ENCODE measurements around the gene UGDH.
"Not testable (repeated sequence)": the region's sequence is repeated elsewhere in the genome, so short reads cannot be mapped to it uniquely, and the experiment has no call there.

DNA sequence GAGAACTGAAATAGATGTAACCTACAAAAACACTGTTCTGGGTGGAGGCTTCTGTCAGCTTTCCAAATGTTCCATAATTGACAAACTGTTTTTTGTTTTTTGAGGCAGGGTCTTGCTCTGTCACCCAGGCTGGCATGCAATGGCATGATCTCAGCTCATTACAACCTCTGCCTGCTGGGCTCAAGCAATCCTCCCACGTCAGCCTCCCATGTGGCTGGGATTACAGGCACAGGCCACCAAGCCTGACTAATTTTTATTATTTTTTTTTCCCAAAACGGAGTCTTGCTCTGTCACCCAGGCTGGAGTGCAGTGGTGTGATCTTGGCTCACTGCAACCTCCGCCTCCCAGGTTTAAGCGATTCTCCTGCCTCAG, 24.6 kb downstream of the UGDH start:
- not testable (repeated sequence) for TF ChIP-seq PPARA (CRISPR knock-in tag; IDR thresholded peaks at IDR 0.05; ENCODE audit: borderline replicate concordance); ESRRG (CRISPR knock-in tag; IDR thresholded peaks at IDR 0.05); SNAI2 (CRISPR knock-in tag; IDR thresholded peaks at IDR 0.05)
- TF ChIP-seq, protein P1, sequence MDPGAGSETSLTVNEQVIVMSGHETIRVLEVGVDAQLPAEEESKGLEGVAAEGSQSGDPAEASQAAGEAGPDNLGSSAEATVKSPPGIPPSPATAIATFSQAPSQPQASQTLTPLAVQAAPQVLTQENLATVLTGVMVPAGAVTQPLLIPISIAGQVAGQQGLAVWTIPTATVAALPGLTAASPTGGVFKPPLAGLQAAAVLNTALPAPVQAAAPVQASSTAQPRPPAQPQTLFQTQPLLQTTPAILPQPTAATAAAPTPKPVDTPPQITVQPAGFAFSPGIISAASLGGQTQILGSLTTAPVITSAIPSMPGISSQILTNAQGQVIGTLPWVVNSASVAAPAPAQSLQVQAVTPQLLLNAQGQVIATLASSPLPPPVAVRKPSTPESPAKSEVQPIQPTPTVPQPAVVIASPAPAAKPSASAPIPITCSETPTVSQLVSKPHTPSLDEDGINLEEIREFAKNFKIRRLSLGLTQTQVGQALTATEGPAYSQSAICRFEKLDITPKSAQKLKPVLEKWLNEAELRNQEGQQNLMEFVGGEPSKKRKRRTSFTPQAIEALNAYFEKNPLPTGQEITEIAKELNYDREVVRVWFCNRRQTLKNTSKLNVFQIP (CRISPR knock-in tag; IDR thresholded peaks at IDR 0.05; ENCODE audit: borderline replicate concordance, low read depth) = not testable (repeated sequence)
- TF ChIP-seq, protein P2, sequence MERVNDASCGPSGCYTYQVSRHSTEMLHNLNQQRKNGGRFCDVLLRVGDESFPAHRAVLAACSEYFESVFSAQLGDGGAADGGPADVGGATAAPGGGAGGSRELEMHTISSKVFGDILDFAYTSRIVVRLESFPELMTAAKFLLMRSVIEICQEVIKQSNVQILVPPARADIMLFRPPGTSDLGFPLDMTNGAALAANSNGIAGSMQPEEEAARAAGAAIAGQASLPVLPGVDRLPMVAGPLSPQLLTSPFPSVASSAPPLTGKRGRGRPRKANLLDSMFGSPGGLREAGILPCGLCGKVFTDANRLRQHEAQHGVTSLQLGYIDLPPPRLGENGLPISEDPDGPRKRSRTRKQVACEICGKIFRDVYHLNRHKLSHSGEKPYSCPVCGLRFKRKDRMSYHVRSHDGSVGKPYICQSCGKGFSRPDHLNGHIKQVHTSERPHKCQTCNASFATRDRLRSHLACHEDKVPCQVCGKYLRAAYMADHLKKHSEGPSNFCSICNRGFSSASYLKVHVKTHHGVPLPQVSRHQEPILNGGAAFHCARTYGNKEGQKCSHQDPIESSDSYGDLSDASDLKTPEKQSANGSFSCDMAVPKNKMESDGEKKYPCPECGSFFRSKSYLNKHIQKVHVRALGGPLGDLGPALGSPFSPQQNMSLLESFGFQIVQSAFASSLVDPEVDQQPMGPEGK (CRISPR knock-in tag; IDR thresholded peaks at IDR 0.05; ENCODE audit: borderline replicate concordance) = not testable (repeated sequence)
